ENCODE measurements around the gene ZNF385B. TPM values are rescaled to one million over a fixed set of nuclear protein-coding genes. Genes with fewer than 3 reads are reported as not detected.

The ZNF385B gene
- total and polyA plus RNA-seq, 5 donors, result 32.6 to 95.9 (median 65.6) TPM

- Histone ChIP-seq H3K27ac (ENCODE audit: low read length) (no peak overlapping the region), H3K27me3 (ENCODE audit: control insufficient read depth, insufficient read depth) (no peaks in the 10 kb centered on the region), H3K9me3 (ENCODE audit: control insufficient read depth, low read length) (no peaks in the 10 kb centered on the region), H3K4me3 (ENCODE audit: low read length) (no peak overlapping the region), H3K4me1 (ENCODE audit: control insufficient read depth, insufficient read depth, low read length) (no peaks in the 10 kb centered on the region)
- DNase-seq, result no peak
- ATAC-seq, result no peak
- intact Hi-C loops (cut with DNase I), result no loop called here
- WGBS, result 62% methylated on average over 4 of the region's 4 CpGs
These were observed 89.6 kb downstream of the ZNF385B start for GRCh38 chr2:179771791-179772190.

DNA sequence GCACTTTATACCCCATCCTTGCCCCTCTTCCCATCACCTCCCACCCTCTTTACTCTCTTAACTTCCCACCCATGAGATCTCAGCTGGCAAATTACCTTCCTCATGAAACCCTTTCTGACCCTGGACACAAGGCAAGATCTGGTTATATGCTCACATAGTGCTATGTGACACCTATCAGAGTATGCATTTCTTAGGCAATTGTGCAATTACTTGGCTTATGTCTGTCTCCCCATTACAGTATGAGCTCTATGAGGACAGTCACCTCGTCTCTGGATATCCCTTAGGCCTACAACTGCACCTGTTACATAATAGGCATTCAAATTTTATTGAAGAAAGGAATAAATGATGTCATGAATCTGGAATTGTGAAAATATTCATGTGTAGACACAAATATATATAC, 91.4 kb downstream of the ZNF385B start:
- 51% methylated on average over 1 of the region's 1 CpG for WGBS
- Histone ChIP-seq H3K9me3 (ENCODE audit: control insufficient read depth, low read length) (no peaks in the 10 kb centered on the region), H3K4me1 (ENCODE audit: control insufficient read depth, insufficient read depth, low read length) (no peaks in the 10 kb centered on the region), H3K27ac (ENCODE audit: low read length) (no peak overlapping the region), H3K27me3 (ENCODE audit: control insufficient read depth, insufficient read depth) (no peaks in the 10 kb centered on the region), H3K4me3 (ENCODE audit: low read length) (no peak overlapping the region)
- intact Hi-C loops (cut with DNase I), result no loop called here
- ATAC-seq, result no peak
- DNase-seq, result no peak

- intact Hi-C loops (cut with DNase I), result loop anchor here in 1 of 4 donors (10.0 kb wide), 1 partner anchor 545 kb away; no protein-coding TSS in a partner anchor
- WGBS, result 70% methylated on average over 8 of the region's 8 CpGs
- Histone ChIP-seq H3K4me1 (ENCODE audit: control insufficient read depth, insufficient read depth, low read length) (no peaks in the 10 kb centered on the region), H3K4me3 (ENCODE audit: low read length) (no peak overlapping the region), H3K27ac (ENCODE audit: low read length) (peak overlapping the region; percentile 7), H3K9me3 (ENCODE audit: control insufficient read depth, low read length) (no peaks in the 10 kb centered on the region), H3K27me3 (ENCODE audit: control insufficient read depth, insufficient read depth) (no peaks in the 10 kb centered on the region)
- ATAC-seq, result peak in 1 of 2 donors; percentile 20
- DNase-seq, result peak in 1 of 3 donors; percentile 46
These were observed 92.1 kb downstream of the ZNF385B start for GRCh38 chr2:179769323-179769722.

GRCh38 chr2:179768765-179769164, 92.6 kb downstream of the ZNF385B start:
- DNase-seq, result no peak
- 10% methylated on average over 1 of the region's 1 CpG for WGBS
- Histone ChIP-seq H3K27me3 (ENCODE audit: control insufficient read depth, insufficient read depth) (no peaks in the 10 kb centered on the region), H3K4me1 (ENCODE audit: control insufficient read depth, insufficient read depth, low read length) (no peaks in the 10 kb centered on the region), H3K27ac (ENCODE audit: low read length) (peak overlapping the region; percentile 48), H3K4me3 (ENCODE audit: low read length) (no peak overlapping the region), H3K9me3 (ENCODE audit: control insufficient read depth, low read length) (no peaks in the 10 kb centered on the region)
- intact Hi-C loops (cut with DNase I), result loop anchor here in 1 of 4 donors (10.0 kb wide), 1 partner anchor 544 kb away; no protein-coding TSS in a partner anchor
- ATAC-seq, result peak; percentile 77 to 84

GRCh38 chr2:179765666-179766065, 95.7 kb downstream of the ZNF385B start:
- H3K9me3 ChIP-seq (ENCODE audit: control insufficient read depth, low read length), result no peaks in the 10 kb centered on the region
- H3K4me3 ChIP-seq (ENCODE audit: low read length), result no peak overlapping the region
- 76% methylated on average over 2 of the region's 2 CpGs for WGBS
- ATAC-seq, result no peak
- no peak for DNase-seq
- intact Hi-C loops (cut with DNase I), result loop anchor here in 1 of 4 donors (10.0 kb wide), 1 partner anchor 541 kb away; no protein-coding TSS in a partner anchor
- no peaks in the 10 kb centered on the region for H3K4me1 ChIP-seq (ENCODE audit: control insufficient read depth, insufficient read depth, low read length)
- no peak overlapping the region for H3K27ac ChIP-seq (ENCODE audit: low read length)
- H3K27me3 ChIP-seq (ENCODE audit: control insufficient read depth, insufficient read depth), result no peaks in the 10 kb centered on the region

- no peak overlapping the region for H3K4me3 ChIP-seq (ENCODE audit: low read length)
- intact Hi-C loops (cut with DNase I), result loop anchor here in 1 of 4 donors (10.0 kb wide), 1 partner anchor 540 kb away; no protein-coding TSS in a partner anchor
- no peaks in the 10 kb centered on the region for H3K27me3 ChIP-seq (ENCODE audit: control insufficient read depth, insufficient read depth)
- no peaks in the 10 kb centered on the region for H3K4me1 ChIP-seq (ENCODE audit: control insufficient read depth, insufficient read depth, low read length)
- H3K9me3 ChIP-seq (ENCODE audit: control insufficient read depth, low read length), result no peaks in the 10 kb centered on the region
- ATAC-seq (no peak), DNase-seq (no peak)
- WGBS, result 91% methylated on average over 1 of the region's 1 CpG
- H3K27ac ChIP-seq (ENCODE audit: low read length), result no peak overlapping the region
These were observed 96.7 kb downstream of the ZNF385B start for GRCh38 chr2:179764710-179765109.

DNA sequence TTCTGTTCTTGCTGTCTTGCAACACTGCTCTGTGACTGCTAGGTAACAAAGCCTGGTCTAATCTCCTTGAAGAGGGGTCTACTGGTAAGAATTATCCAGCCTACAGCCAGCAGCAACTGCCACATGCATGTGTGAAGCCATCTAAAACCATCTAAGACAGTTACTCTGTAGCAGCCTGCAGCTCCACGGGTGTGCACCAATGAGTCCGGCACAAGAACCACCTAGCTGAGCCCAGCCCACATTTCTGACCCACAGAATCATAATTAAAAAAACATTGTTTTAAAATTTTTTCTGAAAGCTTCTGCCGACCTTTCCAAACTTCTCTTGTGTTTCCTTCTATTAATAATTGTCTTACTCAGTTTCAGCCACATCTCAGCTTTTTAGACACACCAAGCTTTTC, 102.8 kb downstream of the ZNF385B start:
- intact Hi-C loops (cut with DNase I), result no loop called here
- H3K27ac ChIP-seq (ENCODE audit: low read length), result no peak overlapping the region
- 91% methylated on average over 3 of the region's 3 CpGs for WGBS
- H3K9me3 ChIP-seq (ENCODE audit: control insufficient read depth, low read length), result no peaks in the 10 kb centered on the region
- DNase-seq (no peak), ATAC-seq (no peak)
- H3K27me3 ChIP-seq (ENCODE audit: control insufficient read depth, insufficient read depth), result no peaks in the 10 kb centered on the region
- no peaks in the 10 kb centered on the region for H3K4me1 ChIP-seq (ENCODE audit: control insufficient read depth, insufficient read depth, low read length)
- no peak overlapping the region for H3K4me3 ChIP-seq (ENCODE audit: low read length)

DNA sequence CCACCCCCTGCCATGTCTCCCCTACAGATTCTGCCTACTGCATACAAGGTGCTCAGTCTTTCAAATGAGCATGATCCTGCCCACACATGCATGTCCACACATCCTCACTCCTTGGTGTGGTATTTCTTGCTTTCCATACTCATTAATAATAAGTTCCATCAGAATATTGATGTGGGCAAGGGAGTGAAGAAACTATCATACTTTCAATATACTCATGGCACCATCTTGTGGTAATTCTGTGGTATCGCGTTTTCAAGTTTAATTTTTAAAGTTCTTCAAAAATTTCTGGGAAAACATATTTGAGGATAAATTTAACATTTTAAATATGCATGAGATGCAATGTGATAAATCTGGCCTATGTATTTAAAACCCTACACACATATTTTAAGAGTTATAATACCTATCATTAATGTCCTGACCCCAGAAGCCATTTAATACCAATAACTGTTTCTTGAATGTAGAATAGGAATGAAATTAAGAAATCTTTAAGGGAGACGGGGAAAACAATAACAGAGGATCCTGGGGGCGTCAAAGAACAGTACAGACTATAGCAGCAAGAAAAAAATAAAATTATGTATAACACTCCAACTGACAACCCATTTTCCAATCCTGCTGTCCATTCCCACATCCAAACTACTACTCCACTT, 110.1 kb downstream of the ZNF385B start:
- 14% methylated on average over 4 of the region's 4 CpGs for WGBS
- Histone ChIP-seq H3K4me3 (ENCODE audit: low read length) (no peak overlapping the region), H3K9me3 (ENCODE audit: control insufficient read depth, low read length) (no peaks in the 10 kb centered on the region), H3K27me3 (ENCODE audit: control insufficient read depth, insufficient read depth) (no peaks in the 10 kb centered on the region), H3K4me1 (ENCODE audit: control insufficient read depth, insufficient read depth, low read length) (no peaks in the 10 kb centered on the region), H3K27ac (ENCODE audit: low read length) (no peak overlapping the region)
- ATAC-seq (no peak), DNase-seq (no peak)
- intact Hi-C loops (cut with DNase I), result loop anchor here in 2 of 4 donors (5.0 kb wide), 1 partner anchor 329 kb away; no protein-coding TSS in a partner anchor

DNA sequence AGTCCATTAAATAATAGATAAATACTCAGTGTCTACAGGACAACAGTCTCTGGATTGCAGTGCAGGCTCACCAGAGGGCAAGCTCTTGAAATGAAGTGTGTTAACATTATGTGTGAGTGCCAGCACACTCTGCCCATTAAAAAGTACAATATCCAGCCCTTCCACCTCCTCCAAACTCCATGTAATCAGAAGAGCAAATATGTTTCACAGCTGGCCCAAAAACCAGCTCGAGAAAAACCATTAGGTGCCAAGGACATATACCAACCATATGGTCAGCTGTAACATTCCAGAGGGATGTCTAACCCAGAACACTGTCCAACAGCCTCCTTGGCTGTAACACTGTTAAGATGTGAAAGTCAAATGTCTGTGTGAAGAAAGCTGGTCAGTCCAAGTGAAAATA, 112.2 kb downstream of the ZNF385B start:
- WGBS, result 16% methylated on average over 1 of the region's 1 CpG
- no peaks in the 10 kb centered on the region for H3K4me1 ChIP-seq (ENCODE audit: control insufficient read depth, insufficient read depth, low read length)
- intact Hi-C loops (cut with DNase I), result loop anchor here in 2 of 4 donors (5.0 kb wide), 2 partner anchors 327 to 332 kb away; no protein-coding TSS in a partner anchor
- no peaks in the 10 kb centered on the region for H3K9me3 ChIP-seq (ENCODE audit: control insufficient read depth, low read length)
- no peak overlapping the region for H3K4me3 ChIP-seq (ENCODE audit: low read length)
- H3K27me3 ChIP-seq (ENCODE audit: control insufficient read depth, insufficient read depth), result no peaks in the 10 kb centered on the region
- DNase-seq (no peak), ATAC-seq (peak; percentile 42 to 69)
- peak overlapping the region; percentile 43 for H3K27ac ChIP-seq (ENCODE audit: low read length)

GRCh38 chr2:179746981-179747380, 114.4 kb downstream of the ZNF385B start:
- 70% methylated on average over 5 of the region's 5 CpGs for WGBS
- no peaks in the 10 kb centered on the region for H3K4me1 ChIP-seq (ENCODE audit: control insufficient read depth, insufficient read depth, low read length)
- intact Hi-C loops (cut with DNase I), result loop anchor here in 2 of 4 donors (5.0 kb wide), 2 partner anchors 325 to 330 kb away; no protein-coding TSS in a partner anchor
- H3K27me3 ChIP-seq (ENCODE audit: control insufficient read depth, insufficient read depth), result no peaks in the 10 kb centered on the region
- no peaks in the 10 kb centered on the region for H3K9me3 ChIP-seq (ENCODE audit: control insufficient read depth, low read length)
- H3K27ac ChIP-seq (ENCODE audit: low read length), result no peak overlapping the region
- no peak for ATAC-seq
- DNase-seq, result no peak
- H3K4me3 ChIP-seq (ENCODE audit: low read length), result no peak overlapping the region

- peak overlapping the region; percentile 78 for H3K4me3 ChIP-seq (ENCODE audit: low read length)
- DNase-seq (peak in 2 of 3 donors; percentile 40 to 51), ATAC-seq (peak; percentile 47 to 53)
- 22% methylated on average over 5 of the region's 5 CpGs for WGBS
- H3K4me1 ChIP-seq (ENCODE audit: control insufficient read depth, insufficient read depth, low read length), result no peaks in the 10 kb centered on the region
- H3K27ac ChIP-seq (ENCODE audit: low read length), result peak overlapping the region; percentile 13
- intact Hi-C loops (cut with DNase I), result loop anchor here in 2 of 4 donors (5.0 kb wide), 2 partner anchors 323 to 328 kb away; no protein-coding TSS in a partner anchor
- no peaks in the 10 kb centered on the region for H3K9me3 ChIP-seq (ENCODE audit: control insufficient read depth, low read length)
- H3K27me3 ChIP-seq (ENCODE audit: control insufficient read depth, insufficient read depth), result no peaks in the 10 kb centered on the region
These were observed 115.7 kb downstream of the ZNF385B start for GRCh38 chr2:179745635-179746256.

Measured in right cardiac atrium (tissue), 5 donors.